GM23248 (cell line): ENCODE results near the gene ANTXRL.

Experiments
- EZH2 ChIP-seq: fragments of 200-600 bp; sonication (generic); IDR thresholded peaks from 2 replicates; pipeline ENCODE4 v1.6.1; 2018; ENCODE audit warnings: antibody characterized with exemption, mild to moderate bottlenecking; ENCODE audit not compliant: insufficient read depth, poor library complexity, severe bottlenecking
- EZH2phosphoT487 ChIP-seq: fragments of 200-600 bp; sonication (generic); IDR thresholded peaks from 2 replicates; pipeline ENCODE4 v1.6.1; 2018; ENCODE audit warnings: antibody characterized with exemption, moderate library complexity, mild to moderate bottlenecking, low read depth; ENCODE audit not compliant: insufficient read depth

DNA sequence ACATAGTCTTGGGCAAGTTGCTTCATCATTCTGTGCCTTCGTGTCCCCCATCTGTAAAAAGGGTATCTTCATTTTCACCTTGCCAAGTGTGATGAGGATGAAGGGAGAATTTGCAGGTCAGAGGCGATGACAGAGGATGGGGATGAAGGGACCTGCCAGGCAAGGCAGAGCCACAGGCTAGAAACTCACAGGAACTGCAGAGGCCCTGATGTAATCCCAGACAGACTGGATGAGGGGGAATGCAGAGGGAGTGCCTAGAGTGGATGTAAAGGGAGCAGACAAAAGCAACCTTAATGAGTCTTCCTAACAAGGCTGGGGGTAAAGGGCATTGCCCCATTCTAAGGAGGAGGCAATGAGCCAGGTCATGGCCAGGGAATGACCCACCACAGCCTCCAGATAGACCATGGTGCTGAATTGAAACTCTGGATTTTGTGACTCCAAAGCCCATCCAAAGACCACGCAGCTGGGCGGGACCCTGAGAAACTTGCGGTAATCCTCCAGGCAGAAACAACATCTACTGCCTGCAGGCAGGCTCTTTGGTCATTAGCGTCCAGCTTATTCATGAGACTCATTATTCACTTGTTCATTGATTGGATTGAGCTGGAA, 1.9 kb downstream of the ANTXRL start:
- TF ChIP-seq EZH2 (no peak), EZH2phosphoT487 (no peak)
